ENCODE results near the gene PPP2R3B. TPM values are rescaled to one million over a fixed set of nuclear protein-coding genes. Genes with fewer than 3 reads are reported as not detected.

Gene PPP2R3B
- total and polyA plus RNA-seq, 2 of the 13 experiments (the other 11 are each of a cell fraction or from before 2014, with no cell fraction given), result 17.0 to 21.4 TPM

DNA sequence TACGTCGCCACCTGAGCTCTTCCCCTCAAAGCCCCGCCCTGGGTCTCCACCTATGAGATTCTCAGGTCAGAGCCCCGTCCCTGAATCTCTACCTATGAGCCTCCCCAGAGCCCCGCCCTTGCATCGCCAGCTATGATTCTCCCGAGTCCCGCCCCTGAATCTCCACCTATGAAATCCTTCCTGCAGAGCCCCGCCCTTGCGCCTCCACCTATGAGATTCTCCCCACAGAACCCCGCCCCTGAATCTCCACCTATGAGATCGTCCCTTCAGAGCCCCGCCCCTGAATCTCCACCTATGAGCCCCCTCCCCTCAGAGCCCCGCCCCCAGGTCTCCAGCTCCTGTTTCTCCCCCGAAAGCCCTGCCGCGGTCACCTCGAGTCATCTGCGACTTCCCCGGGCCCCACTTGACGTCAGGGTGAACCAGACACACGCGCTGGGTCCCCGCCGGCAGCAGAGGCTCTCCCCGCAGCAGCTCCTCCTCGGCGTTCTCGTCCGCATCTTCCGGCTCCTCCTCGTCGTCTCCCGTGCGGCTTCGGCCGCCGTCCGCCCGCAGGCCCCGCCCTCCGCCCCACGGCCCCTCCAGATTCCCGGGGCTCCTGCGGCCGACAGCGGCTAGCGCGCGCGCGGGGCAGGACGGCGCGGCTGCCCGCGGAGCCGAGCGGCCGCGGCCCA, 68.5 kb downstream of the PPP2R3B start (continued):
- no peak for TF ChIP-seq ZNF597 (CRISPR knock-in tag; IDR thresholded peaks at IDR 0.05)
- no peak for TF ChIP-seq NFE2 (CRISPR knock-in tag; IDR thresholded peaks at IDR 0.05)
- no peak for TF ChIP-seq RCOR2 (CRISPR knock-in tag; IDR thresholded peaks at IDR 0.05)
- no peak for TF ChIP-seq ZNF34 (CRISPR knock-in tag; IDR thresholded peaks at IDR 0.05; ENCODE audit: borderline replicate concordance)
- TF ChIP-seq HIC2 (CRISPR knock-in tag; IDR thresholded peaks at IDR 0.05; ENCODE audit: low read depth), result no peak
- TF ChIP-seq GLI4 (CRISPR knock-in tag; IDR thresholded peaks at IDR 0.05; ENCODE audit: borderline replicate concordance), result no peak; the same call in 1 of the 2 replicates
- TF ChIP-seq REPIN1 (CRISPR knock-in tag; IDR thresholded peaks at IDR 0.05; ENCODE audit: borderline replicate concordance, low read depth), result no peak
- no peak for TF ChIP-seq KDM3A (CRISPR knock-in tag; IDR thresholded peaks at IDR 0.05; ENCODE audit: low read depth)
- TF ChIP-seq ZNF563 (CRISPR knock-in tag; IDR thresholded peaks at IDR 0.05), result no peak; the same call in 1 of the 2 replicates
- TF ChIP-seq KAT2B (IDR thresholded peaks at IDR 0.05; ENCODE audit: borderline replicate concordance, low read depth, low read length), result no peak
- TF ChIP-seq, protein P1, sequence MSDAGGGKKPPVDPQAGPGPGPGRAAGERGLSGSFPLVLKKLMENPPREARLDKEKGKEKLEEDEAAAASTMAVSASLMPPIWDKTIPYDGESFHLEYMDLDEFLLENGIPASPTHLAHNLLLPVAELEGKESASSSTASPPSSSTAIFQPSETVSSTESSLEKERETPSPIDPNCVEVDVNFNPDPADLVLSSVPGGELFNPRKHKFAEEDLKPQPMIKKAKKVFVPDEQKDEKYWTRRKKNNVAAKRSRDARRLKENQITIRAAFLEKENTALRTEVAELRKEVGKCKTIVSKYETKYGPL (CRISPR knock-in tag; IDR thresholded peaks at IDR 0.05), result no peak
- no peak for TF ChIP-seq PRPF4 (IDR thresholded peaks at IDR 0.05; ENCODE audit: low read depth, low read length, poor library complexity, severe bottlenecking)
- TF ChIP-seq, protein P2, sequence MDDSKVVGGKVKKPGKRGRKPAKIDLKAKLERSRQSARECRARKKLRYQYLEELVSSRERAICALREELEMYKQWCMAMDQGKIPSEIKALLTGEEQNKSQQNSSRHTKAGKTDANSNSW (CRISPR knock-in tag; IDR thresholded peaks at IDR 0.05; ENCODE audit: borderline replicate concordance), result no peak; the same call in 1 of the 2 replicates
- no peak for TF ChIP-seq EHMT2 (IDR thresholded peaks at IDR 0.05; ENCODE audit: borderline replicate concordance, low read depth, low read length)
- no peak for TF ChIP-seq ZMAT5 (CRISPR knock-in tag; IDR thresholded peaks at IDR 0.05; ENCODE audit: borderline replicate concordance, low read depth)
- TF ChIP-seq ZNF772 (CRISPR knock-in tag; IDR thresholded peaks at IDR 0.05), result no peak
- peak; percentile 52; the same call in 1 of the 2 replicates for TF ChIP-seq POLR2AphosphoS5 (IDR thresholded peaks at IDR 0.05; ENCODE audit: low read depth, low read length)
- TF ChIP-seq ARNT2 (CRISPR knock-in tag; IDR thresholded peaks at IDR 0.05; ENCODE audit: low read depth), result no peak; the same call in 1 of the 2 replicates
- TF ChIP-seq FOXJ3 (CRISPR knock-in tag; IDR thresholded peaks at IDR 0.05; ENCODE audit: borderline replicate concordance), result no peak
- no peak for TF ChIP-seq FOSL1 (CRISPR knock-in tag; IDR thresholded peaks at IDR 0.05; ENCODE audit: borderline replicate concordance)
- TF ChIP-seq ZMAT3 (CRISPR knock-in tag; conservative IDR thresholded peaks at IDR 0.05), result 0 out of 2 replicates have a peak, but pooled peaks have one; percentile 45
- TF ChIP-seq ONECUT2 (CRISPR knock-in tag; IDR thresholded peaks at IDR 0.05), result no peak
- no peak for TF ChIP-seq SIN3B (IDR thresholded peaks at IDR 0.05; ENCODE audit: low read length)
- TF ChIP-seq SATB2 (CRISPR knock-in tag; IDR thresholded peaks at IDR 0.05), result no peak
- no peak for TF ChIP-seq SOX6 (IDR thresholded peaks at IDR 0.05)
- TF ChIP-seq SOX6 (CRISPR knock-in tag; IDR thresholded peaks at IDR 0.05), result 0 out of 2 replicates have a peak, but pooled peaks have one; percentile 0
- TF ChIP-seq PHF8 (CRISPR knock-in tag; IDR thresholded peaks at IDR 0.05), result peak; percentile 49; the same call in 1 of the 2 replicates
- peak; percentile 82 for TF ChIP-seq SP2 (CRISPR knock-in tag; IDR thresholded peaks at IDR 0.05)

Data from HepG2 (cell line).